ENCODE results near the gene APAF1. TPM values are rescaled to one million over a fixed set of nuclear protein-coding genes. Genes with fewer than 3 reads are reported as not detected.
A peak's percentile ranks its signal among the peaks of the same experiment; 100 is the strongest.

Gene APAF1
- total and polyA plus RNA-seq, 9 of the 15 experiments (the other 6 are each of a cell fraction or from before 2014, with no cell fraction given) = 5.1 to 15.7 (median 9.9) TPM

DNA sequence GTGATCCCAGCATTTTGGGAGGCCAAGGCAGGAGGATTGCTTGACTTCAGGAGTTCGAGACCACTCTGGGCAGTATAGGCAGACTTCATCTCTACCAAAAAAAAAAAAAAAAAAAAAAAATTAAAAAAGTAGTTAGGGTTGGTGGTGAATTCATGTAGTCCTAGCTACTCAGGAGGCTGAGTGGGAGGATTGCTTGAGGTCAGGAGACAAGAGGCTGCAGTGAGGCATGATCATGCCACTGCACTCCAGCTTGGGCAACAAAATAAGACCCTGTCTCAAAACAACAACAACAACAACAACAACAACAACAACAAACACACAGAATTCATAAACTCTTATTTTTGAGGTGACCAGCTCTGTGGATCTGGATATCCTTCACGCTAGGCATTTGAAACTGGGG lies 34.5 kb upstream of the APAF1 start:
- Histone ChIP-seq H3K4me1 (replicated peaks in 1 of 2; ENCODE audit: control insufficient read depth in 2 of 2, insufficient read depth in 2 of 2, low read length in 2 of 2) (no peaks in the 10 kb centered on the region; a peak in 1 of 5 replicates), H4K20me1 (replicated peaks; ENCODE audit: control insufficient read depth, insufficient read depth, low read length) (no peaks in the 10 kb centered on the region), H3K79me2 (ENCODE audit: control insufficient read depth, insufficient read depth, low read length) (no peaks in the 10 kb centered on the region), H3K9ac (ENCODE audit: insufficient read depth in 1 of 2, low read depth in 2 of 2, low read length in 2 of 2) (peak overlapping the region in 1 of 2 experiments; percentile 26; a peak in 1 of 4 replicates), H3K36me3 (ENCODE audit: control insufficient read depth, insufficient read depth, low read length) (no peaks in the 10 kb centered on the region), H3K9me3 (replicated peaks; ENCODE audit: control insufficient read depth, insufficient read depth, low read depth, low read length) (no peaks in the 10 kb centered on the region), H3K27ac (ENCODE audit: extremely low read depth, low read depth, low read length) (no peak overlapping the region), H3K27me3 (ENCODE audit: control insufficient read depth in 2 of 2, insufficient read depth in 2 of 2, low read length in 2 of 2) (no peaks in the 10 kb centered on the region), H3K9me1 (ENCODE audit: control insufficient read depth, insufficient read depth, low read length) (no peaks in the 10 kb centered on the region), H3K4me2 (ENCODE audit: insufficient read depth, low read length) (no peak overlapping the region), H2AFZ (ENCODE audit: low read depth, low read length) (no peak overlapping the region), H3K4me3 (no peak overlapping the region)
- CTCF ChIA-PET (ENCODE audit: low intra/inter-chr PET ratio) = no interaction called here
- no TSS peak for BruUV-seq (replicated peaks)
- DNase-seq (ENCODE audit: extremely low read depth in 1 of 4, low spot score in 3 of 4) (no peak), FAIRE-seq (no peak), ATAC-seq (no peak)
- in situ Hi-C loops (cut with MboI) = no loop called here
- POLR2A ChIA-PET = interaction anchor here (9.6 kb wide), 1 partner anchor 15 kb away, joined by 96 read pairs; the partner anchor contains the start of gene SLC25A3
- intact Hi-C loops (cut with micrococcal nuclease) = no loop called here
- TF ChIP-seq BRD4 (IDR thresholded peaks at IDR 0.05) (no peak), ZNF197 (CRISPR knock-in tag; IDR thresholded peaks at IDR 0.05; ENCODE audit: low read depth) (no peak), HNRNPK (IDR thresholded peaks at IDR 0.05; ENCODE audit: low read depth, low read length, poor library complexity, severe bottlenecking) (no peak), ELF4 (CRISPR knock-in tag; IDR thresholded peaks at IDR 0.05) (no peak)
- WGBS (ENCODE audit: insufficient coverage, low coverage, missing lambda C conversion rate) = 45% methylated on average over 2 of the region's 2 CpGs

- FAIRE-seq (no peak), DNase-seq (ENCODE audit: extremely low read depth in 1 of 4, low spot score in 3 of 4) (peak in 1 of 4 experiments; percentile 16), ATAC-seq (peak; percentile 74)
- POLR2A ChIA-PET = no interaction called here
- TF ChIP-seq SOX6 (IDR thresholded peaks at IDR 0.05) (no peak), MTA2 (IDR thresholded peaks at IDR 0.05; ENCODE audit: low read depth) (no peak)
- BruUV-seq (replicated peaks) = no TSS peak
- Histone ChIP-seq H3K79me2 (ENCODE audit: control insufficient read depth, insufficient read depth, low read length) (no peaks in the 10 kb centered on the region), H3K4me2 (ENCODE audit: insufficient read depth, low read length) (no peak overlapping the region), H3K4me3 (no peak overlapping the region), H4K20me1 (replicated peaks; ENCODE audit: control insufficient read depth, insufficient read depth, low read length) (no peaks in the 10 kb centered on the region), H2AFZ (ENCODE audit: low read depth, low read length) (0 out of 2 replicates have a peak overlapping the region, but pooled peaks have one; percentile 10), H3K4me1 (replicated peaks in 1 of 2; ENCODE audit: control insufficient read depth in 2 of 2, insufficient read depth in 2 of 2, low read length in 2 of 2) (no peaks in the 10 kb centered on the region; a peak in 1 of 5 replicates), H3K9ac (ENCODE audit: insufficient read depth in 1 of 2, low read depth in 2 of 2, low read length in 2 of 2) (no peak overlapping the region), H3K27me3 (ENCODE audit: control insufficient read depth in 2 of 2, insufficient read depth in 2 of 2, low read length in 2 of 2) (no peaks in the 10 kb centered on the region), H3K27ac (ENCODE audit: extremely low read depth, low read depth, low read length) (no peak overlapping the region), H3K36me3 (ENCODE audit: control insufficient read depth, insufficient read depth, low read length) (no peaks in the 10 kb centered on the region), H3K9me3 (replicated peaks; ENCODE audit: control insufficient read depth, insufficient read depth, low read depth, low read length) (no peaks in the 10 kb centered on the region), H3K9me1 (ENCODE audit: control insufficient read depth, insufficient read depth, low read length) (no peaks in the 10 kb centered on the region)
- WGBS (ENCODE audit: insufficient coverage, low coverage, missing lambda C conversion rate) = 40% methylated on average over 5 of the region's 5 CpGs
- intact Hi-C loops (cut with micrococcal nuclease) = no loop called here
- CTCF ChIA-PET (ENCODE audit: low intra/inter-chr PET ratio) = no interaction called here
- in situ Hi-C loops (cut with MboI) = no loop called here
Observed at GRCh38 chr12:98612696-98613334, 32.3 kb upstream of the APAF1 start.

Data from K562 (cell line).